Lung (tissue), 12 donors: ENCODE results near the gene GPR85. TPM values are rescaled to one million over a fixed set of nuclear protein-coding genes. Genes with fewer than 3 reads are reported as not detected.
"Not testable (repeated sequence)": the region's sequence is repeated elsewhere in the genome, so short reads cannot be mapped to it uniquely, and the experiment has no call there.

ENCODE experiments used
- ATAC-seq: fragments of 200-7000 bp; cut with Tn5 transposase; one replicate; pipeline ENCODE4 v1.9.1; 2020; ENCODE audit warnings: moderate number of reproducible peaks; ENCODE audit not compliant: insufficient read depth, low FRiP score
- DNase-seq, 3 donors: peaks; one replicate each; pipeline ENCODE4 v3.0.0-alpha.2; 2013 to 2017
- H3K27ac ChIP-seq, 2 donors: one replicate each; pipeline ENCODE4 v1.5.1; 2013; ENCODE audit warnings: mild to moderate bottlenecking in 2 of 2, moderate library complexity in 2 of 2, control low read depth in 1 of 2, inconsistent platforms in 1 of 2, low read depth in 1 of 2, low read length in 1 of 2
- H3K27me3 ChIP-seq, 3 donors: one replicate each; pipeline ENCODE4 v1.5.1; 2013; ENCODE audit warnings: low read length in 2 of 3; ENCODE audit not compliant: control insufficient read depth in 3 of 3, insufficient read depth in 3 of 3
- H3K36me3 ChIP-seq, 4 donors: one replicate each; pipeline ENCODE4 v1.5.1; 2013; ENCODE audit warnings: low read length in 4 of 4, mild to moderate bottlenecking in 1 of 4, moderate library complexity in 1 of 4; ENCODE audit not compliant: control insufficient read depth in 4 of 4, insufficient read depth in 4 of 4
- H3K4me1 ChIP-seq, 5 donors: one replicate each; pipeline ENCODE4 v1.5.1; 2013; ENCODE audit warnings: low read length in 5 of 5, mild to moderate bottlenecking in 2 of 5, moderate library complexity in 1 of 5; ENCODE audit not compliant: control insufficient read depth in 5 of 5, insufficient read depth in 5 of 5
- H3K4me3 ChIP-seq: one replicate; pipeline ENCODE4 v1.5.1; 2013; ENCODE audit warnings: mild to moderate bottlenecking, control low read depth, moderate library complexity
- H3K9ac ChIP-seq, 2 donors: one replicate each; pipeline ENCODE4 v1.5.1; 2013; ENCODE audit warnings: low read length in 2 of 2, control low read depth in 1 of 2; ENCODE audit not compliant: insufficient read depth in 1 of 2
- H3K9me3 ChIP-seq, 4 donors: one replicate each; pipeline ENCODE4 v1.5.1; 2013; ENCODE audit warnings: low read length in 3 of 4, mild to moderate bottlenecking in 1 of 4, moderate library complexity in 1 of 4; ENCODE audit not compliant: control insufficient read depth in 4 of 4, insufficient read depth in 3 of 4
- CTCF ChIP-seq: IDR thresholded peaks from 2 replicates; pipeline ENCODE4 v1.5.1; 2012; ENCODE audit warnings: mild to moderate bottlenecking; ENCODE audit errors: control extremely low read depth, extremely low read depth
- WGBS, 2 donors: extraction: QIAGEN DNeasy Blood & Tissue Kit; methylation state at CpG; one replicate each; pipeline ENCODE4 v1.1.7; 2013; 5-methylcytosine and 5-hydroxymethylcytosine counted together
- polyA plus RNA-seq, 2 donors: library from polyadenylated mRNA; stranded (reverse); fragments of 200-250 nt; gene quantifications; one replicate each; pipeline ENCODE4 v1.2.1, GENCODE V29; 2013
- total RNA-seq, 2 donors: library from RNA; depleted of rRNA in 1 of 2; stranded (reverse); fragments of >200 nt in 1 of 2; gene quantifications; one replicate each; pipeline ENCODE4 v1.2.1, GENCODE V29; 2014 to 2021
- donor health status: control.
- donor health status: control.
- donor health status: Bipolar disorder and iron deficiency.
- donor health status: healthy.
- donor health status: DM: yes; HTN: yes; CAD: no.

Gene GPR85
- total and polyA plus RNA-seq, 4 donors, result 0.57 to 2.1 (median 1.4) TPM

GRCh38 chr7:113054938-113055337, 31.7 kb downstream of the GPR85 start:
- H3K36me3 ChIP-seq, result no peaks in the 10 kb centered on the region
- H3K4me1 ChIP-seq, result no peaks in the 10 kb centered on the region
- no peak for TF ChIP-seq CTCF
- no peak for ATAC-seq
- H3K9ac ChIP-seq, result no peak overlapping the region
- no peaks in the 10 kb centered on the region for H3K27me3 ChIP-seq
- DNase-seq, result no peak
- H3K4me3 ChIP-seq, result no peak overlapping the region
- no peaks in the 10 kb centered on the region for H3K9me3 ChIP-seq
- H3K27ac ChIP-seq, result no peak overlapping the region
- 43 to 74% methylated on average over 2 of the region's 2 CpGs for WGBS, 2 donors

DNA sequence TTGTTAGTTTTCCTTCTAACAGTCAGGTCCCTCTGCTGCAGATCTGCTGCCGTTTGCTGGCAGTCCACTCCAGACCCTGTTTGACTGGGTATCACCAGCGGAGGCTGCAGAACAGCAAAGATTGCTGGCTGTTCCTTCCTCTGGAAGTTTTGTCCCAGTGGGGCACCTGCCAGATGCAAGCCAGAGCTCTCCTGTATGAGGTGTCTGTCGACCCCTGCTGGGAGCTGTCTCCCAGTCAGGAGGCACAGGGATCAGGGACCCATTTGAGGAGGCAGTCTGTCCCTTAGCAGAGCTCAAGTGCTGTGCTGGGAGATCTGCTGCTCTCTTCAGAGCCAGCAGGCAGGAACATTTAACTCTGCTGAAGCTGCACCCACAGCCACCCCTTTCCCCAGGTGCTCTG, 32.4 kb downstream of the GPR85 start:
- DNase-seq, H3K9ac ChIP-seq, H3K36me3 ChIP-seq, H3K9me3 ChIP-seq, H3K4me1 ChIP-seq, H3K4me3 ChIP-seq, ATAC-seq, H3K27ac ChIP-seq, H3K27me3 ChIP-seq: not testable (repeated sequence)
- 71 to 75% methylated on average over 3 of the region's 3 CpGs for WGBS, 2 donors

DNA sequence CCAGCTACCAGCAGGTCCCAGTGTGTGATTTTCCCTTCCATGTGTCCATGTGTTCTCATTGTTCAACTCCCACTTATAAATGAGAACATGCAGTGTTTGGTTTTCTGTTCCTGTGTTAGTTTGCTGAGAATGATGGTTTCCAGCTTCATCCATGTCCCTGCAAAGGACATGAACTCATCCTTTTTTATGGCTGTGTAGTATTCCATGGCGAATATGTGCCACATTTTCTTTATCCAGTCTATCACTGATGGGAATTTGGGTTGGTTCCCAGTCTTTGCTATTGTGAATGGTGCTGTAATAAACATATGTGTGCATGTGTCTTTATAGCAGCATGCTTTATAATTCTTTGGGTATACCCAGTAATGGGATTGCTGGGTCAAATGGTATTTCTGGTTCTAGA, 37.4 kb downstream of the GPR85 start:
- not testable (repeated sequence) for H3K27me3 ChIP-seq, H3K36me3 ChIP-seq, H3K4me1 ChIP-seq, H3K9ac ChIP-seq, H3K9me3 ChIP-seq, ATAC-seq, H3K27ac ChIP-seq, DNase-seq, H3K4me3 ChIP-seq
- 78 to 88% methylated on average over 1 of the region's 1 CpG for WGBS, 2 donors

DNA sequence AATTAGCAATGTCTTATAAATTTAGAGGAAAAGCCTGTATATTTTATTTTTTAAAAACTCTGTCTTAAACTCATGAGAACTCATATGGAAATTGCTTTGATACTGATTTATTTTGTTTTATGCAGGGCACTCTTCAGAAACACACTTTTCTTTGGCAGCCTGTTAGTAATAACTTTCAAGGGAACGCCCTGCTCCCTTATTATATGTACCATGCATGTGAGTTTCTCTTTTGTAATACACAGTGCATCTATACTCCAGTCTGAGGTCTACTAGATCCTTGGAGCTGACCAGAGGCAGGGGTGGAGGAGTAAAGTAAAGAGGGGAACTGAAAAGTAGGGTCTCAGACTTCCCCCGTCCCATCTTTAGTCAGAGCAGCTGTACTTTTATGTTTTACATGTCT, 40.2 kb downstream of the GPR85 start:
- H3K36me3 ChIP-seq, result no peaks in the 10 kb centered on the region
- H3K4me1 ChIP-seq, result no peaks in the 10 kb centered on the region
- TF ChIP-seq CTCF, result no peak
- DNase-seq, result no peak
- no peaks in the 10 kb centered on the region for H3K9me3 ChIP-seq
- ATAC-seq, result no peak
- no peak overlapping the region for H3K27ac ChIP-seq
- H3K9ac ChIP-seq, result no peak overlapping the region
- 70 to 88% methylated on average over 2 of the region's 2 CpGs for WGBS, 2 donors
- no peaks in the 10 kb centered on the region for H3K27me3 ChIP-seq
- no peak overlapping the region for H3K4me3 ChIP-seq

DNA sequence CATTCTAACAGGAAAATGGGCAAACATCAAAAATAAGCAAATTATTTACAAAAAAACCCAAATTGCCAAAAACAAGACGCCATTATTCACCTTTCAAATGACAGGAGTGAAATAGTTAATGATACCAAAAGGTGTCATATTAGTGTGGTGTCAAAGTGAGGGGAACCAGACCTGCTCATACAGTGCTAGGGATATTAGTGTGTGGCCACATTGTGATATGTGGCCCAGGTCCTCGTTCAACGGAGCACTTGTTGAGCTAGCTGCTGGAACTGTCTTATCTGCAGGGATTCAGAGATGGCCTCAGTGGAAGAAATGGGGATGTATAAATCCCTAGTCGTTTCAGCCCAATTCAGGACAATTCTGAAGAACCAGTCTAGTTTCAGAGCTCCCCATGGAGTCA, 41.2 kb downstream of the GPR85 start:
- DNase-seq, result no peak
- H3K9me3 ChIP-seq, result no peaks in the 10 kb centered on the region
- 50 to 69% methylated on average over 4 of the region's 4 CpGs for WGBS, 2 donors
- ATAC-seq, result no peak
- TF ChIP-seq CTCF, result no peak
- H3K4me3 ChIP-seq, result no peak overlapping the region
- H3K9ac ChIP-seq, result no peak overlapping the region
- H3K27ac ChIP-seq, result no peak overlapping the region
- no peaks in the 10 kb centered on the region for H3K4me1 ChIP-seq
- H3K36me3 ChIP-seq, result no peaks in the 10 kb centered on the region
- H3K27me3 ChIP-seq, result no peaks in the 10 kb centered on the region
